Trophoblast cell (in vitro differentiated cells and primary cell): ENCODE data around the gene GET4.

Experiments
- DNase-seq, 2 donors: peaks; one replicate each; pipeline ENCODE4 v3.0.0-alpha.2; 2016
- H2AFZ ChIP-seq: 2 replicates; pipeline ENCODE4 v1.6.1; 2013; ENCODE audit warnings: low read length, moderate library complexity, mild to moderate bottlenecking; ENCODE audit not compliant: insufficient read depth, poor library complexity
- H2AK5ac ChIP-seq: 2 replicates; pipeline ENCODE4 v1.6.1; 2013; ENCODE audit warnings: mild to moderate bottlenecking, low read length
- H2BK120ac ChIP-seq: 2 replicates; pipeline ENCODE4 v1.6.1; 2013; ENCODE audit warnings: low read length, mild to moderate bottlenecking, moderate library complexity; ENCODE audit not compliant: insufficient read depth, poor library complexity
- H2BK12ac ChIP-seq: 2 replicates; pipeline ENCODE4 v1.6.1; 2013; ENCODE audit warnings: mild to moderate bottlenecking, low read length, moderate library complexity
- H2BK5ac ChIP-seq: 2 replicates; pipeline ENCODE4 v1.6.1; 2013; ENCODE audit warnings: low read length, low read depth, moderate library complexity, mild to moderate bottlenecking; ENCODE audit not compliant: poor library complexity
- H3K14ac ChIP-seq: 2 replicates; pipeline ENCODE4 v1.6.1; 2013; ENCODE audit warnings: mild to moderate bottlenecking, low read length
- H3K18ac ChIP-seq: 2 replicates; pipeline ENCODE4 v1.6.1; 2013; ENCODE audit warnings: mild to moderate bottlenecking, low read length
- H3K23ac ChIP-seq: 2 replicates; pipeline ENCODE4 v1.6.1; 2013; ENCODE audit warnings: low read length
- H3K27ac ChIP-seq: 2 replicates; pipeline ENCODE4 v1.5.1; 2013; ENCODE audit warnings: low read depth, mild to moderate bottlenecking, inconsistent platforms, low read length, moderate library complexity
- H3K27me3 ChIP-seq: 2 replicates; pipeline ENCODE4 v1.6.1; 2013; ENCODE audit warnings: inconsistent platforms, mild to moderate bottlenecking, low read length, moderate library complexity; ENCODE audit not compliant: insufficient read depth
- H3K36me3 ChIP-seq, 2 experiments: 1 replicate in 1 of 2; 2 replicates in 1 of 2; pipeline ENCODE4 v1.6.1; 2013; ENCODE audit warnings: low read length in 2 of 2, mild to moderate bottlenecking in 2 of 2, moderate library complexity in 1 of 2; ENCODE audit not compliant: insufficient read depth in 2 of 2, control insufficient read depth in 1 of 2
- H3K4ac ChIP-seq: 2 replicates; pipeline ENCODE4 v1.6.1; 2013; ENCODE audit warnings: low read depth, mild to moderate bottlenecking, low read length, moderate library complexity
- H3K4me1 ChIP-seq, 2 experiments: 1 replicate in 1 of 2; 2 replicates in 1 of 2; pipeline ENCODE4 v1.6.1; 2013; ENCODE audit warnings: low read length in 2 of 2, mild to moderate bottlenecking in 2 of 2, moderate library complexity in 1 of 2; ENCODE audit not compliant: insufficient read depth in 2 of 2, control insufficient read depth in 1 of 2
- H3K4me2 ChIP-seq: 2 replicates; pipeline ENCODE4 v1.6.1; 2013; ENCODE audit warnings: inconsistent platforms, mild to moderate bottlenecking, low read length, moderate library complexity
- H3K4me3 ChIP-seq: 2 replicates; pipeline ENCODE4 v1.5.1; 2013; ENCODE audit warnings: mild to moderate bottlenecking, low read depth, low read length, inconsistent platforms
- H3K79me1 ChIP-seq: one replicate; pipeline ENCODE4 v1.6.1; 2013; ENCODE audit warnings: low read length
- H3K79me2 ChIP-seq: 2 replicates; pipeline ENCODE4 v1.6.1; 2013; ENCODE audit warnings: low read length, mild to moderate bottlenecking; ENCODE audit not compliant: control insufficient read depth, insufficient read depth, poor library complexity
- H3K9ac ChIP-seq: 2 replicates; pipeline ENCODE4 v1.6.1; 2013; ENCODE audit warnings: mild to moderate bottlenecking, low read length
- H3K9me3 ChIP-seq: 2 replicates; pipeline ENCODE4 v1.6.1; 2013; ENCODE audit warnings: low read depth, mild to moderate bottlenecking, control low read depth, inconsistent platforms, low read length; ENCODE audit not compliant: insufficient read depth
- H4K12ac ChIP-seq: 2 replicates; pipeline ENCODE4 v1.6.1; 2013; ENCODE audit warnings: low read depth, mild to moderate bottlenecking, low read length, moderate library complexity
- H4K8ac ChIP-seq: 2 replicates; pipeline ENCODE4 v1.6.1; 2013; ENCODE audit warnings: low read depth, mild to moderate bottlenecking, low read length, moderate library complexity
- H4K91ac ChIP-seq: one replicate; pipeline ENCODE4 v1.6.1; 2013; ENCODE audit warnings: low read depth, mild to moderate bottlenecking, low read length, moderate library complexity
- WGBS: extraction: QIAGEN DNeasy Blood & Tissue Kit; methylation state at CpG from one replicate; pipeline ENCODE4 v1.1.7; 2013; ENCODE audit warnings: missing lambda C conversion rate; ENCODE audit not compliant: insufficient read length, insufficient coverage; ENCODE audit errors: extremely low coverage; 5-methylcytosine and 5-hydroxymethylcytosine counted together

GET4 gene

DNA sequence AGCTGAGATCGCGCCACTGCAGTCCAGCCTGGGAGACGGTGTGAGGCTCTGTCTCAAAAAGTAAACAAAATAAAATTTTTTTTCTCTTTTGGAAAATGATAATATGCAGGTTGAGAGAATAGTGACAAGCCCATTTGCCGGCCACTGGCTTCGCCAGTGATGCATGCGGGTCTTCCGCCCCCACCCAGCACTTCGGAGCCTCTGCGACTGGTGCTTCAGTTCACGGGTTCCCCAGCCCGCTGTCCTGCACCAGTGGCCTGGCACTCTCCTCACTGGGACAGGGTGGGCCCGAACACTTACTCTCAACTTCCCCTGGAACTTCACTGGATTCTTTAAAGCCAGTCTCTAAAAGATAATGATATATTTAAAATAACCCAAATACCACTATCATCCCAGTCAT, 41.3 kb upstream of the GET4 start:
- H2AK5ac ChIP-seq = no peak overlapping the region
- no peak overlapping the region for H3K4ac ChIP-seq
- H3K27me3 ChIP-seq = no peaks in the 10 kb centered on the region
- peaks cover 2% of the 10 kb centered on the region for H3K79me1 ChIP-seq
- peaks cover 21 to 24% of the 10 kb centered on the region in 2 experiments for H3K4me1 ChIP-seq
- no CpG with 5 or more reads among the region's 12 CpGs for WGBS
- no peak overlapping the region for H2BK12ac ChIP-seq
- no peak overlapping the region for H3K9ac ChIP-seq
- H3K14ac ChIP-seq = no peak overlapping the region
- no peak for DNase-seq
- H3K4me2 ChIP-seq = no peak overlapping the region
- H4K91ac ChIP-seq = no peak overlapping the region
- no peak overlapping the region for H2BK120ac ChIP-seq
- no peak overlapping the region for H3K27ac ChIP-seq
- no peak overlapping the region for H4K8ac ChIP-seq
- no peak overlapping the region for H4K12ac ChIP-seq
- H2BK5ac ChIP-seq = no peak overlapping the region
- peaks cover 6% of the 10 kb centered on the region for H3K79me2 ChIP-seq
- no peak overlapping the region for H3K18ac ChIP-seq
- H2AFZ ChIP-seq = no peak overlapping the region
- H3K4me3 ChIP-seq = no peak overlapping the region
- peaks cover 2% of the 10 kb centered on the region for H3K9me3 ChIP-seq
- H3K23ac ChIP-seq = no peak overlapping the region
- peaks cover 19 to 22% of the 10 kb centered on the region in 2 experiments for H3K36me3 ChIP-seq

DNA sequence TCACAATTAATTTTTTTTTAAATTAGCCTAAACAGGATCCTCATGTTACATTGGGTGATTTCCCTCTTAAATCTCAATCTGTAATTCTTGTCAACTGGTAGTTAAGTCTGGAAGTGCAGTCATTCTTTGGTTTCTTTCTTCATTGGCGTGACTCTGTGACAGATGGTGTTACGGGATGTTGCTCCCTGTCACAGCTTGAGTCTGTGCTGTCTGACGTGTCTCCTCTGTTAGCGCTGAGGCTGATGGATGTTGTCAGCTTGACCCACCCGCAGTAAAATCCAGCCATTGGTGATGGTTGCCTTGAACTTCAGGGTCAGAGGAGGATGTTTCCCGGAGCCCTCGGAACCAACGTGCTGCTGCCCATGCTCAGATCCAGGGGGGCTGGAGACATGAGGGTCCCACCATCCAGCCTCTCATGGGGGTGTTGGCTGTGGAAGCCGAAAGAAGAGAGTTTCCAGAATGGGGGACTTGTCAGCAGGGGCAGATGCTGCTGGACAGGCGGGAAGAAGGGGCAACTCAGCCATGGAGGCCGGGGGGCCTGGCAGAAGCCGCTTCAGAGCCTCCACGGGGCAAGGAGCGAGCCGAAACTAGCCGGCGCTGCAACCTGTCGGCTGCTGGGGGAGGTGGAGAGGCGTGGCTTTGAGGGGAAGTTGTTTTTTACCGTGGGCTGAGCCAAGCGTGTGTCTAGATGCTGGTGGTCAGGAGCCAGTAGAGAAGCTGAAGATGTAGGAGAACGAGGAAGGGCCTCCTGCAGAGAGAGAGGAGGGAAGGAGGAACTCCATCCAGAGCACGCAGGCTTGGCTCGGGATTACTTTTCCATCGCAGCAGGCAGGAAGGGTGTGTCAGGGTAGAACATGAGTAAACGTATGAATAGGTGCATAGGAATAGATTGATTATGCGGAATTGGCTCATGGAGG, 40.6 kb upstream of the GET4 start:
- Histone ChIP-seq H3K4ac (no peak overlapping the region), H3K27me3 (no peaks in the 10 kb centered on the region), H4K91ac (no peak overlapping the region), H2AFZ (no peak overlapping the region), H2BK120ac (no peak overlapping the region), H4K12ac (no peak overlapping the region), H3K4me1 (peaks cover 17 to 21% of the 10 kb centered on the region in 2 experiments), H3K79me1 (peaks cover 2% of the 10 kb centered on the region), H3K36me3 (peaks cover 22 to 26% of the 10 kb centered on the region in 2 experiments), H2AK5ac (no peak overlapping the region), H3K18ac (peak overlapping the region; percentile 34), H3K27ac (no peak overlapping the region), H3K23ac (no peak overlapping the region), H4K8ac (no peak overlapping the region), H3K4me3 (no peak overlapping the region), H3K9me3 (peaks cover 2% of the 10 kb centered on the region), H3K9ac (no peak overlapping the region), H2BK5ac (no peak overlapping the region), H2BK12ac (no peak overlapping the region), H3K79me2 (peaks cover 4% of the 10 kb centered on the region), H3K4me2 (no peak overlapping the region), H3K14ac (no peak overlapping the region)
- no peak for DNase-seq
- whole genome bisulfite sequencing = no CpG with 5 or more reads among the region's 27 CpGs

DNA sequence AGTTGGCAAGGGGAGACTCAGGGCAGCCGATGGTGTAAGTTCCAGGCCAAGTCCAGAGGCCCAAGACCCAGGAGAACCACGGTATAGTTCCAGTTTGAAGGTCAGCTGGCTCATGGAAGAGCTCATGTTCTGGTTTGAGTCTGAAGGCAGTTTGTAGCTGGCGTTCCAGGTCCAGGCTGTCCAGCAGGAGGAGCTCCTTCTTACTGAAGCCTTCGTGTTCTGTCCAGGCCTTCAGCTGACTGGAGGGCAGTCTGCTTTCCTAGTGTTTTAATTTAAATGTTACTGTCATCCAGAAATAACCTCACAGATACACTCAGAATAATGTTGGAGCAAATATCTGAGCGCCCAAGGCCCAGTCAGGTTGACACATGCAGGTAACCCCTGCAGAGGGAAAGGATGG, 39.9 kb upstream of the GET4 start:
- peaks cover 2% of the 10 kb centered on the region for H3K9me3 ChIP-seq
- no peak overlapping the region for H3K23ac ChIP-seq
- H3K36me3 ChIP-seq = peaks cover 22 to 26% of the 10 kb centered on the region in 2 experiments
- WGBS = no CpG with 5 or more reads among the region's 5 CpGs
- no peak overlapping the region for H4K8ac ChIP-seq
- H2AK5ac ChIP-seq = no peak overlapping the region
- H3K4ac ChIP-seq = no peak overlapping the region
- H3K79me1 ChIP-seq = peaks cover 2% of the 10 kb centered on the region
- H2BK12ac ChIP-seq = no peak overlapping the region
- H2BK120ac ChIP-seq = no peak overlapping the region
- H2AFZ ChIP-seq = no peak overlapping the region
- H3K9ac ChIP-seq = no peak overlapping the region
- peaks cover 3% of the 10 kb centered on the region for H3K79me2 ChIP-seq
- no peak overlapping the region for H4K12ac ChIP-seq
- no peak overlapping the region for H3K14ac ChIP-seq
- H3K4me2 ChIP-seq = no peak overlapping the region
- H3K27me3 ChIP-seq = no peaks in the 10 kb centered on the region
- H3K4me3 ChIP-seq = no peak overlapping the region
- DNase-seq = peak in 1 of 2 donors; percentile 34
- no peak overlapping the region for H4K91ac ChIP-seq
- H3K18ac ChIP-seq = no peak overlapping the region
- H3K4me1 ChIP-seq = peaks cover 14 to 17% of the 10 kb centered on the region in 2 experiments
- no peak overlapping the region for H3K27ac ChIP-seq
- no peak overlapping the region for H2BK5ac ChIP-seq

DNA sequence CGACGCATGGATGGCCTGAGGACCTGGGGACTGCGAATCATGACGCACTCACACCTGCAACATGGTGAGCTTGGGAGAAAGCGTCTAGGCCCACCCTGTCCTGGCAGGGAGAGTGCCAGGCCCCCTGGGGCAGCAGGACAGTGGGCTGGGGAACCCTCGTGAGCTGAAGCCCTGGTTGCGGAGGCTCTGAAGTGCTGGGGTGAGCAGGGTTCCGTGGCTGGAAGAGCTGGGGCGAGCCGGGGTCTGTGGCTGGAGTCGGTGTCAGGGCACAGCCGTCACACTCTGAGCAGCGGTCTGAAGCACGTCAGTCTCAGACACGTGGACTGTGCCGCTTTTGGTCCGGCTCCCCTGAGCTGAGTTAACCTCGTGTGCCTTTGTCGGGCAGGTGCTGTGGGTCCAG, 39.4 kb upstream of the GET4 start:
- Histone ChIP-seq H3K4me2 (no peak overlapping the region), H3K79me2 (peaks cover 3% of the 10 kb centered on the region), H3K14ac (no peak overlapping the region), H4K91ac (no peak overlapping the region), H3K27me3 (no peaks in the 10 kb centered on the region), H3K18ac (peak overlapping the region; percentile 13), H3K27ac (no peak overlapping the region), H3K23ac (no peak overlapping the region), H3K36me3 (peaks cover 25 to 29% of the 10 kb centered on the region in 2 experiments), H3K9ac (peak overlapping the region; percentile 30), H3K4me1 (peaks cover 13 to 17% of the 10 kb centered on the region in 2 experiments), H4K8ac (no peak overlapping the region), H3K9me3 (peaks cover 2% of the 10 kb centered on the region), H2AK5ac (no peak overlapping the region), H2AFZ (no peak overlapping the region), H3K4ac (peak overlapping the region; percentile 3), H2BK12ac (no peak overlapping the region), H4K12ac (no peak overlapping the region), H2BK120ac (no peak overlapping the region), H2BK5ac (no peak overlapping the region), H3K4me3 (peak overlapping the region; percentile 12), H3K79me1 (peaks cover 2% of the 10 kb centered on the region)
- no peak for DNase-seq
- WGBS = no CpG with 5 or more reads among the region's 19 CpGs
